ENCODE data around the gene MRPL23. TPM values are rescaled to one million over a fixed set of nuclear protein-coding genes. Genes with fewer than 3 reads are reported as not detected.

Gene MRPL23
- total and polyA plus RNA-seq, 2 of the 13 experiments (the other 11 are each of a cell fraction or from before 2014, with no cell fraction given) = 67.8 to 123 TPM

DNA sequence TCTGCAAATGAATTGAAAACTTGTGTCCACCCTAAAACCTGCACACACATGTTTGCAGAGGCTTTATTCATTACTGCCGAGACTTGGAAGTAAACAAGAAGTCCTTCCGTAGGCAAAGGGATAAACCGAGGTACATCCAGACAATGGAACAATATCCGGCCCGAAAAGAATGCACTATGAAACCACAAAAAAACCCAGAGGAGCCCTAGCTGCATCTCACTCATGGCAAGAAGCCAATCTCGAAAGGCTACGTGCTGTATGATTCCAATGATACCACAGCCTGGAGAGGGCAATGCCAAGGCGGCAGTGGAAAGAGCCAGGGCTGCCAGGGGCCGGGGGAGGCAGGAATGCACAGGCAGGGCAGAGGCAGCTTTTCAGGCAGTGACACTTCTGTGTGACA lies 3.2 kb upstream of the MRPL23 start (continued):
- TF ChIP-seq, protein P1, sequence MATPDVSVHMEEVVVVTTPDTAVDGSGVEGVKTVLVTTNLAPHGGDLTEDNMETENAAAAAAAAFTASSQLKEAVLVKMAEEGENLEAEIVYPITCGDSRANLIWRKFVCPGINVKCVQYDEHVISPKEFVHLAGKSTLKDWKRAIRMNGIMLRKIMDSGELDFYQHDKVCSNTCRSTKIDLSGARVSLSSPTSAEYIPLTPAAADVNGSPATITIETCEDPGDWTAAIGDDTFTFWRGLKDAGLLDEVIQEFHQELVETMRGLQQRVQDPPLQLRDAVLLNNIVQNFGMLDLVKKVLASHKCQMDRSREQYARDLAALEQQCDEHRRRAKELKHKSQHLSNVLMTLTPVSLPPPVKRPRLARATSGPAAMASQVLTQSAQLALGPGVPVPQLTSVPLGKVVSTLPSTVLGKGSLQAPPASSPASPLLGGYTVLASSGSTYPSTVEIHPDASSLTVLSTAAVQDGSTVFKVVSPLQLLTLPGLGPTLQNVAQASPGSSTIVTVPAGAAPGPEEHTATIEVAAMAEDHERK (CRISPR knock-in tag; IDR thresholded peaks at IDR 0.05; ENCODE audit: low read depth) = no peak
- TF ChIP-seq, protein P2, sequence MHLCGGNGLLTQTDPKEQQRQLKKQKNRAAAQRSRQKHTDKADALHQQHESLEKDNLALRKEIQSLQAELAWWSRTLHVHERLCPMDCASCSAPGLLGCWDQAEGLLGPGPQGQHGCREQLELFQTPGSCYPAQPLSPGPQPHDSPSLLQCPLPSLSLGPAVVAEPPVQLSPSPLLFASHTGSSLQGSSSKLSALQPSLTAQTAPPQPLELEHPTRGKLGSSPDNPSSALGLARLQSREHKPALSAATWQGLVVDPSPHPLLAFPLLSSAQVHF (CRISPR knock-in tag; IDR thresholded peaks at IDR 0.05) = no peak
- TF ChIP-seq, protein P3, sequence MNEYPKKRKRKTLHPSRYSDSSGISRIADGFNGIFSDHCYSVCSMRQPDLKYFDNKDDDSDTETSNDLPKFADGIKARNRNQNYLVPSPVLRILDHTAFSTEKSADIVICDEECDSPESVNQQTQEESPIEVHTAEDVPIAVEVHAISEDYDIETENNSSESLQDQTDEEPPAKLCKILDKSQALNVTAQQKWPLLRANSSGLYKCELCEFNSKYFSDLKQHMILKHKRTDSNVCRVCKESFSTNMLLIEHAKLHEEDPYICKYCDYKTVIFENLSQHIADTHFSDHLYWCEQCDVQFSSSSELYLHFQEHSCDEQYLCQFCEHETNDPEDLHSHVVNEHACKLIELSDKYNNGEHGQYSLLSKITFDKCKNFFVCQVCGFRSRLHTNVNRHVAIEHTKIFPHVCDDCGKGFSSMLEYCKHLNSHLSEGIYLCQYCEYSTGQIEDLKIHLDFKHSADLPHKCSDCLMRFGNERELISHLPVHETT (CRISPR knock-in tag; conservative IDR thresholded peaks at IDR 0.05) = no peak
- TF ChIP-seq RARG (CRISPR knock-in tag; IDR thresholded peaks at IDR 0.05; ENCODE audit: low read depth) = no peak

DNA sequence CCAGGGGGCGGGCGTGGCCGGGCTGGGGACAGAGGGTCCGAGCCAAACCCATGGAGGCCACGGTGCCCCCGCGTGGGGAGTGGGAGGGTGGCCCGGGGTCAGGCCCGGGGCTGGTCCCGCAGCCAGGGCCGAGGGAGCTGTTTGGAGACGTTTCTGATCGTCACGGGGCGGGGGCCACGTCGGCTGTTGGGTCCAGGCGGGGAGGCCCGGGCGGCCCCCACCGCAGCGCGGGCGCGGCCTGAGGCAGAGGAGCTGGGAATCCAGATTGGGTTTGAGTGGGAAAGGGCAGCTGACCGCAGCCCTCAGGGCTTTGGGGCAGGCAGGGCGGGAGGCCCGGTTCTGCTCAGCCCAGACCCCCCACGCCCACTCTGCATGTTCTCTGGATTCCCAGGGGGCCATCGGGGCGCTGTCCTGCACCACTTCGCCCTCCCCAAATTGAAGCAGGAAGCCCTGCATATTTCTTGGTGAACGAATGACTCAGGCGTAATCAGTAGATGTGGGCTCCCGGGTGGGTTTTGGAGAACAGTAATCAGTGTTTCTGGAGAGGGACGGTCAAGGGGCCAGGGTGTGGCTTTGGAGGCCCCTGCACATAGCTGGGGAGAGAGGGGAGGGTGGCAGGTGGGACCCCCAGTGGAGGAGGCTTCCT lies 583 bp downstream of the MRPL23 start:
- no peak for DNase-seq (ENCODE audit: low spot score)
- H3K9me3 ChIP-seq (ENCODE audit: low read length) = no peaks in the 10 kb centered on the region
- intact Hi-C loops (cut with micrococcal nuclease; ENCODE audit: unreplicated experiment) (no loop called here), in situ Hi-C loops (cut with HindIII; ENCODE audit: extremely low pct_ligation_motif_present, low pct_unique_long_range_greater_than_20kb) (no loop called here)
- FAIRE-seq = no peak
- H2AFZ ChIP-seq (ENCODE audit: low read length) = no peak overlapping the region
- H3K4me3 ChIP-seq (replicated peaks in 1 of 3; ENCODE audit: insufficient read depth in 1 of 3, low read depth in 2 of 3, low read length in 3 of 3) = no peak overlapping the region
- peaks cover 7% of the 10 kb centered on the region; the same call in 1 of the 2 replicates for H3K4me1 ChIP-seq (ENCODE audit: insufficient read depth, low read length)
- peak; percentile 24 for ATAC-seq
- H3K36me3 ChIP-seq (replicated peaks in 1 of 2; ENCODE audit: control insufficient read depth in 1 of 2, insufficient read depth in 2 of 2, low read length in 2 of 2) = no peaks in the 10 kb centered on the region
- H3K79me2 ChIP-seq (ENCODE audit: insufficient read depth, low read length) = no peaks in the 10 kb centered on the region
- H3K9ac ChIP-seq (ENCODE audit: insufficient read depth, low read depth, low read length) = no peak overlapping the region
- no peak overlapping the region for H3K4me2 ChIP-seq (ENCODE audit: low read depth, low read length)
- H3K27ac ChIP-seq (ENCODE audit: extremely low read length, insufficient read depth, low read length) = no peak overlapping the region
- no TSS peak for BruUV-seq (replicated peaks)
- ChIA-PET POLR2A (interaction anchor here (0.7 to 5.6 kb wide), 18 partner anchors 20 to 293 kb away, joined by 3 to 124 read pairs (median 4); partner anchors contain the start of gene IGF2), CTCF (ENCODE audit: low intra/inter-chr PET ratio, low total read pairs) (interaction anchor here (2.0 to 4.7 kb wide), 2 partner anchors 202 to 204 kb away, joined by 5 to 27 read pairs; no protein-coding TSS in a partner anchor)
- H3K27me3 ChIP-seq (ENCODE audit: control insufficient read depth in 1 of 2, insufficient read depth in 2 of 2, low read length in 2 of 2) = peaks cover 0 to 1% of the 10 kb centered on the region in 2 experiments; a peak in 2 of 5 replicates
- H4K20me1 ChIP-seq (ENCODE audit: insufficient read depth, low read length) = no peaks in the 10 kb centered on the region
- WGBS (ENCODE audit: low lambda C conversion rate) = no CpG with 5 or more reads among the region's 36 CpGs
- TF ChIP-seq, protein P4, sequence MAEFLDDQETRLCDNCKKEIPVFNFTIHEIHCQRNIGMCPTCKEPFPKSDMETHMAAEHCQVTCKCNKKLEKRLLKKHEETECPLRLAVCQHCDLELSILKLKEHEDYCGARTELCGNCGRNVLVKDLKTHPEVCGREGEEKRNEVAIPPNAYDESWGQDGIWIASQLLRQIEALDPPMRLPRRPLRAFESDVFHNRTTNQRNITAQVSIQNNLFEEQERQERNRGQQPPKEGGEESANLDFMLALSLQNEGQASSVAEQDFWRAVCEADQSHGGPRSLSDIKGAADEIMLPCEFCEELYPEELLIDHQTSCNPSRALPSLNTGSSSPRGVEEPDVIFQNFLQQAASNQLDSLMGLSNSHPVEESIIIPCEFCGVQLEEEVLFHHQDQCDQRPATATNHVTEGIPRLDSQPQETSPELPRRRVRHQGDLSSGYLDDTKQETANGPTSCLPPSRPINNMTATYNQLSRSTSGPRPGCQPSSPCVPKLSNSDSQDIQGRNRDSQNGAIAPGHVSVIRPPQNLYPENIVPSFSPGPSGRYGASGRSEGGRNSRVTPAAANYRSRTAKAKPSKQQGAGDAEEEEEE (CRISPR knock-in tag; IDR thresholded peaks at IDR 0.05; ENCODE audit: borderline replicate concordance) = no peak
- TF ChIP-seq BHLHE40 (IDR thresholded peaks at IDR 0.05; ENCODE audit: low read length) (no peak), NAIF1 (CRISPR knock-in tag; IDR thresholded peaks at IDR 0.05; ENCODE audit: borderline replicate concordance) (no peak), ZSCAN22 (CRISPR knock-in tag; IDR thresholded peaks at IDR 0.05) (no peak), ZNF780A (CRISPR knock-in tag; IDR thresholded peaks at IDR 0.05) (no peak), IRX3 (CRISPR knock-in tag; IDR thresholded peaks at IDR 0.05; ENCODE audit: borderline replicate concordance, low read depth) (no peak), PAX8 (CRISPR knock-in tag; IDR thresholded peaks at IDR 0.05; ENCODE audit: borderline replicate concordance) (no peak), GZF1 (CRISPR knock-in tag; IDR thresholded peaks at IDR 0.05) (no peak), CBX1 (IDR thresholded peaks at IDR 0.05; ENCODE audit: low read depth) (no peak)
- TF ChIP-seq, protein P5, sequence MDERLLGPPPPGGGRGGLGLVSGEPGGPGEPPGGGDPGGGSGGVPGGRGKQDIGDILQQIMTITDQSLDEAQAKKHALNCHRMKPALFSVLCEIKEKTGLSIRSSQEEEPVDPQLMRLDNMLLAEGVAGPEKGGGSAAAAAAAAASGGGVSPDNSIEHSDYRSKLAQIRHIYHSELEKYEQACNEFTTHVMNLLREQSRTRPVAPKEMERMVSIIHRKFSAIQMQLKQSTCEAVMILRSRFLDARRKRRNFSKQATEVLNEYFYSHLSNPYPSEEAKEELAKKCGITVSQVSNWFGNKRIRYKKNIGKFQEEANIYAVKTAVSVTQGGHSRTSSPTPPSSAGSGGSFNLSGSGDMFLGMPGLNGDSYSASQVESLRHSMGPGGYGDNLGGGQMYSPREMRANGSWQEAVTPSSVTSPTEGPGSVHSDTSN (CRISPR knock-in tag; IDR thresholded peaks at IDR 0.05) = no peak
- TF ChIP-seq, protein P6, sequence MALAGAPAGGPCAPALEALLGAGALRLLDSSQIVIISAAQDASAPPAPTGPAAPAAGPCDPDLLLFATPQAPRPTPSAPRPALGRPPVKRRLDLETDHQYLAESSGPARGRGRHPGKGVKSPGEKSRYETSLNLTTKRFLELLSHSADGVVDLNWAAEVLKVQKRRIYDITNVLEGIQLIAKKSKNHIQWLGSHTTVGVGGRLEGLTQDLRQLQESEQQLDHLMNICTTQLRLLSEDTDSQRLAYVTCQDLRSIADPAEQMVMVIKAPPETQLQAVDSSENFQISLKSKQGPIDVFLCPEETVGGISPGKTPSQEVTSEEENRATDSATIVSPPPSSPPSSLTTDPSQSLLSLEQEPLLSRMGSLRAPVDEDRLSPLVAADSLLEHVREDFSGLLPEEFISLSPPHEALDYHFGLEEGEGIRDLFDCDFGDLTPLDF (CRISPR knock-in tag; IDR thresholded peaks at IDR 0.05) = no peak

Measured in HepG2 (cell line).